GM10266 (cell line): ENCODE data around the gene TMTC4.

Experiments
- DNase-seq: peaks from one replicate; pipeline ENCODE4 v3.0.0; 2012; ENCODE audit errors: extremely low spot score
- TF ChIP-seq, protein P1 (sequence below): IDR thresholded peaks from 2 replicates; pipeline ENCODE4 v1.5.1; 2012; ENCODE audit warnings: mild to moderate bottlenecking, low read depth; ENCODE audit not compliant: control insufficient read depth, insufficient read depth; ENCODE audit errors: missing control alignments

Gene TMTC4

DNA sequence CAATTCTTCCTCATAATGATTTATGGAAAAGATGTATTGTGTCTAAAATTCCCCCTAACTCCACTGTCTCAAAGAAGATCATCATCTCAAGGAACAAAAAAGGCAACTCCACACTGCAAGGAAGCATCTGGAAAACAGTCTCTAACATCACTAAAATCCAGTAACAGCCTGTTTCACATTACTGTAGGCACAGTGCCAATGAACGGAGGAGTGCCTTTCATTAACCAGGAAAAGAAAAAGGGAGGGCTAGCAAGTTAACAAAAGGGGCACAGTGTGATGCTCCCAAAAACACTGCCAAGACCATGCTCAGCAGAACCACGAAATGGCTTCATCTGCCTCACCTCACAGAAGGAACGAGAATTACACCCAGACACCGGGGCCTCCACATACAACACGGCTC lies 8.5 kb downstream of the TMTC4 start:
- DNase-seq = no peak
- TF ChIP-seq, protein P1, sequence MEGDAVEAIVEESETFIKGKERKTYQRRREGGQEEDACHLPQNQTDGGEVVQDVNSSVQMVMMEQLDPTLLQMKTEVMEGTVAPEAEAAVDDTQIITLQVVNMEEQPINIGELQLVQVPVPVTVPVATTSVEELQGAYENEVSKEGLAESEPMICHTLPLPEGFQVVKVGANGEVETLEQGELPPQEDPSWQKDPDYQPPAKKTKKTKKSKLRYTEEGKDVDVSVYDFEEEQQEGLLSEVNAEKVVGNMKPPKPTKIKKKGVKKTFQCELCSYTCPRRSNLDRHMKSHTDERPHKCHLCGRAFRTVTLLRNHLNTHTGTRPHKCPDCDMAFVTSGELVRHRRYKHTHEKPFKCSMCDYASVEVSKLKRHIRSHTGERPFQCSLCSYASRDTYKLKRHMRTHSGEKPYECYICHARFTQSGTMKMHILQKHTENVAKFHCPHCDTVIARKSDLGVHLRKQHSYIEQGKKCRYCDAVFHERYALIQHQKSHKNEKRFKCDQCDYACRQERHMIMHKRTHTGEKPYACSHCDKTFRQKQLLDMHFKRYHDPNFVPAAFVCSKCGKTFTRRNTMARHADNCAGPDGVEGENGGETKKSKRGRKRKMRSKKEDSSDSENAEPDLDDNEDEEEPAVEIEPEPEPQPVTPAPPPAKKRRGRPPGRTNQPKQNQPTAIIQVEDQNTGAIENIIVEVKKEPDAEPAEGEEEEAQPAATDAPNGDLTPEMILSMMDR = no peak

DNA sequence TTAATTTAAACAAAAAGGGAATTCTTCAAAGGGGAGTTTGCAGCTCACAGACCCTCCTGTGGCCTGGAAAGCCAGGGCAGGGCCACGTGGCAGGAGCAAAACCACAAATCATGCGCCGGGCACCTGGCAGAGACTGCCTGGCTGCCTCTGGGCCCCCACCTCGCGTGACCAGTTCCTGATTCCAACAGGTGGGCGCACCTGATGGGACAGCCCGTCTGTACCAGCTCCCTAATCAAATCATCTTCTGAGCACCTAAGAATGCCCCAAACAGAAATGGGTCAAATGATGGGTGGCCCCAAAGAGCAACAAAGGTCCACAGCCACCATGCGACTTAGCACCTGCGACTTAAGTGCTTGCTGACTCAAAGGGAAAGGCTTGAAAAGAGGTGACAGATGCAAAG lies 9.2 kb downstream of the TMTC4 start:
- TF ChIP-seq, protein P1 = no peak
- no peak for DNase-seq

DNA sequence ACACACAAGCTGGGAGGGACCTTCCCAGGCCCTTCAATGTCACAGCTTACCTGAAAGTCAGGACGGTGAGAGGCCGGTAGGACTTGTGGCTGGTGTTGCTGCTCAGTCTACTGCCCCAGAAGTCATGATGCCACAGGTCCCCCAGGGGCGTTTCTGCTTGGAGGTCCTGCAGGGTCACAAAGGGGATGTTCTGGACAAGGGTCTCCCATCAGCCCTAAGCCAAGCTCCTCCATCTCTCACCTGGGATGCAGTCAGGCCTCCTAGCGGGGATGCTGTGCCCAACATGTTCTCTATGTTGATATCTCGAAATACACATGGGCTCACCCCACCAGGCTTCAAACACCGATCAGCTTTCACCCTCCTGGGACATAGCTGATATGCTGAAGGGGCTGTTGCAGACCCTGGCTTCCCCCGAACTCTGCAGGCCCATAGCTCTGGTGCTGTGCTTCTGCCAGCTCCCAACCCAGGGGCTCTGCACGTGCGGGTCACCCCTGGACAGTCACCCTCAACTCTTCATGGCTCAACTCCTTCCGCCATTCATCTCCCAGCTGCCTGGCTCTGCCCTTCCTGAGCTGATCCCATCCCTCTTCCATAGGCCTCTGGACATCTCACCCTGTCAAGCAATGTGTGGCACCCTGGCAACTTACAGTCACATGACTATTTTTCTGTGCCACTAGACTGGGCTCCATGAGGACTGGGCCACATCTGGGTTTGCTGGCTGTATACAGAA lies 10.3 kb downstream of the TMTC4 start:
- no peak for DNase-seq
- TF ChIP-seq, protein P1 = no peak

DNA sequence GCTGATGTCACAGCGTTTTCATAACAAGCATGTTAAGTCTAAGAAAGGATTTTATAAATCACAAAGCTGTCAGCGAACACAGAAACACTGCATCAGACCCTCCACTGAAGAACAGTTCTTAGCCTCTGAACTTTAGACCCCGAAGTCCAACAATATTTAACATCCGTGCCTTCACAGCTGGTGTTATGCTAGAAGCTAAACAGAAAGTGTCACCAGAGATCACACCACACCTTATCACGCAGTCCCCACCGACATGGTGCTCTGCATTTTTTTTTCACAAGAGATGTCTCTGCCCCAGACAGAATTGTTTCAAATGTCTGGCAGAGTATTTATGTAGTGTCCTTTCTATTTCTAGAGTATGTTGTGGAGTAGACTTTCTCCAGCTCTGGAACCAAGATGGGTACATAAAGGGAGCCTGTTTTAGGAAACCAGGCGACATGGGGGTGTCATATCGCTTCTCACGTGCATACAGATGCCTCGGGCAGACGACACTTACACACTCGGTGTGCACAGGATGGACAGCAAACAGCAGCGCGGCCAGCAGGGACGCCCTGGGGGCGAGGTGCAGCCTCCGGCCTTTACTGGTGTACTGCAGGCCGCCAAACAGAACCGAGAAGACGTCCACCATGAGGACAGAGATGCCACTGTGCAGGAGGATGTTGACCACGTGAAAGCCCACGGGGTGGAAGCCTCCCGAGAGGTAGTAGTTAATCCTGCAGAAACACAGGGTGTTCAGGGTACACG lies 12.0 kb downstream of the TMTC4 start:
- no peak for DNase-seq
- TF ChIP-seq, protein P1 = no peak

DNA sequence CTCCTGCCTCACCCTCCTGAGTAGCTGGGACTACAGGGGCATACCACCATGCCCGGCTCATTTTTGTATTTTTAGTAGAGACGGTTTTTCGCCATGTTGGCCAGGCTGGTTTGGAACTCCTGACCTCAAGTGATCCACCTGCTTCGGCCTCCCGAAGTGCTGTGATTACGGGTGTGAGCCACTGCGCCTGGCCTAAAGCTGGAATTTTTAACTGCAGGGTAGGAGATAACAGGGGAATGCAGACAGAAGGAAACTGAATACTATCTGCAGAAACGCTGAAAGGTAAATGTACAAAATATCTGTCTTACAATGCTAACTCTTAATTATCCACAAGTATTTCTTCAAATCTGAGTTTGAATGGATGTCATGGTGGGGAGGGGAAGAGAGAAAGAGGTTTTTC lies 13.8 kb downstream of the TMTC4 start:
- TF ChIP-seq, protein P1 = no peak
- DNase-seq = no peak

DNA sequence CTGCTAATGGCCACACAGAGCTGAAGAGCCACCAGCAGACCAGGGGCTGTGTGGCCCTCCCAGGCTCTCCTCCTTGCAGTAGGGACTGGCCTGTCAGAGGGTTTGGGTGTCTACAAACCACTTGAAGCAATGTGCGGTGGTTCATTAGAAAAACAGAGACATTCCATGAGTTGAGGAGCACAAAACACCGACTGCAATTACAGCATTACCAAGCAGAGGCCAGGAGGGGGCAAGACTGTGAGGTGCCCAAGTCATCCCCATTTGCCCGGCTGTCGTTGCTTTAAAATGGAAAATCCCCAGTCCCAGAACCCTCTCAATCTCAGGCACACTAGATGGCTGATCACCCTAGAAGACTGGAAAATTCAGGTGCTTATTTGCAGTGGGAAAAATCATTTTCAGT lies 15.0 kb downstream of the TMTC4 start:
- DNase-seq = no peak
- TF ChIP-seq, protein P1 = no peak

DNA sequence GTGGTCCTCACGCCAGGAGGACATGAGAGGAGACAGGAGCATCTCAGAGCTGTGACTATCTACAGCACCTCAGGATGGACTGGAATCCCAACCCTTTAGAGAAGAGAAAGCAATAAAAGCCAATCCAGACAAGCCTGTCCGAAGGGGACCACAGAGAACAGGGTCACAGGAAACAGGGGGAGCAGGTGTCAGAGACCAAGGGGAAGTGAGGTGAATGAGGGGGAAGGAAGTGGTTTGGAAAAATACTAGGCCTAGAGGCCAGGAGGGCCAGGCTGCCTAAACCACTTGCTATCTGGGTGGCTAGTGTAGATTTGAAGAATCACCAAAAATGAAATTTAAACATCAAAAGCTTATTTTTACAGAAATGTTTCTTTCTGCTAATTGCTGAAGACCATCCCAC lies 16.2 kb downstream of the TMTC4 start:
- TF ChIP-seq, protein P1 = no peak
- no peak for DNase-seq
